ENCODE data around the gene EGR4.

DNA sequence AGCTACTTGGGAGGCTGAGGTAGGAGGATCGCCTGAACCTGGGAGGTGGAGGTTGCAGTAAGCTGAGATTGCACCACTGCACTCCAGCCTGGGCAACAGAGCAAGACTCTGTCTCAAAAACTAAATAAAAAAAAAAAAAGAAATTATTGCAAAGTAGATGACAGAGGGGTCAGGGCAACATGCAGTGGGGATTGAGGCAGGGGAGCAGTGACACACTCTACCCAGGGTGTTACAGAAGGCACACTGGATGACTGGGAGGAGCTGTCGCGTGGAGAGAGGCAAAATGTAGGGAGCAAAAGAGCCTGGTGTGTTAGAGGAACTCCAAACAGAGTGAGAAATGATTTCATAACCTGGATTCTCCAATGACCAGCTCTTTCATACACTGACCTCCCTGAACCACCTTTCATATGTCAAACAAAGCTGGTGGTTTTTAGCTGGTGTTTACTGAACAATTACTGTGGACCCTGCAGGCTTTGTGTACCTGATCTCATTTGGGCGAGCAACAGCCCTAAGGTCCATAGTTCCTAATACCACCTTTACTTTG is 31.2 kb downstream of the EGR4 start:
- TF ChIP-seq, protein P1, sequence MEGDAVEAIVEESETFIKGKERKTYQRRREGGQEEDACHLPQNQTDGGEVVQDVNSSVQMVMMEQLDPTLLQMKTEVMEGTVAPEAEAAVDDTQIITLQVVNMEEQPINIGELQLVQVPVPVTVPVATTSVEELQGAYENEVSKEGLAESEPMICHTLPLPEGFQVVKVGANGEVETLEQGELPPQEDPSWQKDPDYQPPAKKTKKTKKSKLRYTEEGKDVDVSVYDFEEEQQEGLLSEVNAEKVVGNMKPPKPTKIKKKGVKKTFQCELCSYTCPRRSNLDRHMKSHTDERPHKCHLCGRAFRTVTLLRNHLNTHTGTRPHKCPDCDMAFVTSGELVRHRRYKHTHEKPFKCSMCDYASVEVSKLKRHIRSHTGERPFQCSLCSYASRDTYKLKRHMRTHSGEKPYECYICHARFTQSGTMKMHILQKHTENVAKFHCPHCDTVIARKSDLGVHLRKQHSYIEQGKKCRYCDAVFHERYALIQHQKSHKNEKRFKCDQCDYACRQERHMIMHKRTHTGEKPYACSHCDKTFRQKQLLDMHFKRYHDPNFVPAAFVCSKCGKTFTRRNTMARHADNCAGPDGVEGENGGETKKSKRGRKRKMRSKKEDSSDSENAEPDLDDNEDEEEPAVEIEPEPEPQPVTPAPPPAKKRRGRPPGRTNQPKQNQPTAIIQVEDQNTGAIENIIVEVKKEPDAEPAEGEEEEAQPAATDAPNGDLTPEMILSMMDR (IDR thresholded peaks at IDR 0.05), result no peak
- TF ChIP-seq POLR2A (IDR thresholded peaks at IDR 0.05), result no peak

Measured in lower leg skin (tissue), 3 donors.